K562 (cell line): Measurements from ENCODE around the gene FBXO33. TPM values are rescaled to one million over a fixed set of nuclear protein-coding genes. Genes with fewer than 3 reads are reported as not detected.

ENCODE experiments used
- CTCF ChIP-seq, 3 experiments: IDR thresholded peaks in 2 of 3; conservative IDR thresholded peaks in 1 of 3; 2 replicates each; pipeline ENCODE4 v1.5.1; 2011 to 2012; ENCODE audit warnings: low read length in 3 of 3, mild to moderate bottlenecking in 3 of 3, control low read depth in 2 of 3, improper control_type of control experiment in 1 of 3, inconsistent platforms in 1 of 3, low read depth in 1 of 3, mixed read lengths in 1 of 3, moderate library complexity in 1 of 3; ENCODE audit not compliant: insufficient read depth in 2 of 3
- GABPB2 ChIP-seq: fragments of 250-450 bp; sonication (Bioruptor Pico); conservative IDR thresholded peaks from 2 replicates; pipeline ENCODE4 v1.5.1; 2021; ENCODE audit warnings: mild to moderate bottlenecking
- HOXB6 ChIP-seq: fragments of 250-450 bp; sonication (Bioruptor Pico); IDR thresholded peaks from 2 replicates; pipeline ENCODE4 v1.5.1; 2022; ENCODE audit warnings: mild to moderate bottlenecking, borderline replicate concordance
- IFI16 ChIP-seq: fragments of 250-450 bp; sonication (Bioruptor Pico); IDR thresholded peaks from 2 replicates; pipeline ENCODE4 v2.1.2; 2022; ENCODE audit warnings: mild to moderate bottlenecking, inconsistent platforms
- NCOA6 ChIP-seq: fragments of 450-650 bp; IDR thresholded peaks from 2 replicates; pipeline ENCODE4 v1.6.1; 2017; ENCODE audit warnings: mild to moderate bottlenecking
- NFATC3 ChIP-seq: fragments of 450-650 bp; IDR thresholded peaks from 2 replicates; pipeline ENCODE4 v1.6.1; 2017; ENCODE audit warnings: mild to moderate bottlenecking
- NRF1 ChIP-seq, 2 experiments: fragments of 450-650 bp; IDR thresholded peaks in 1 of 2; conservative IDR thresholded peaks in 1 of 2; 2 replicates each; pipeline ENCODE4 v1.6.1; 2014; ENCODE audit warnings: mild to moderate bottlenecking in 2 of 2
- SAFB ChIP-seq: fragments of 200-400 bp; formaldehyde crosslinking; IDR thresholded peaks from 2 replicates; pipeline ENCODE4 v1.6.1; 2017; ENCODE audit warnings: low read depth, low read length, borderline replicate concordance
- TCF15 ChIP-seq: fragments of 250-450 bp; sonication (Bioruptor Pico); IDR thresholded peaks from 2 replicates; pipeline ENCODE4 v1.8.0; 2022; ENCODE audit warnings: moderate library complexity, mild to moderate bottlenecking, inconsistent platforms
- XRCC4 ChIP-seq: IDR thresholded peaks from one replicate; pipeline ENCODE4 v1.6.1; 2011; ENCODE audit not compliant: insufficient read depth, insufficient read length; ENCODE audit errors: extremely low read depth
- ZBTB34 ChIP-seq: fragments of 250-450 bp; sonication (Bioruptor Pico); IDR thresholded peaks from 2 replicates; pipeline ENCODE4 v1.8.0; 2021; ENCODE audit warnings: mild to moderate bottlenecking, moderate library complexity
- ZFP91 ChIP-seq: sonication (generic); formaldehyde crosslinking; IDR thresholded peaks from 2 replicates; pipeline ENCODE4 v1.8.0; 2022; ENCODE audit warnings: mild to moderate bottlenecking, missing genetic modification reagents
- ZKSCAN1 ChIP-seq: fragments of 150-350 bp; IDR thresholded peaks from 2 replicates; pipeline ENCODE4 v1.6.1; 2016; ENCODE audit warnings: low read depth, low read length
- ZNF263 ChIP-seq: sonication (generic); formaldehyde crosslinking; IDR thresholded peaks from 2 replicates; pipeline ENCODE4 v1.8.0; 2022; ENCODE audit warnings: mild to moderate bottlenecking, missing genetic modification reagents, borderline replicate concordance
- ZNF431 ChIP-seq: sonication (generic); formaldehyde crosslinking; IDR thresholded peaks from 2 replicates; pipeline ENCODE4 v1.8.0; 2022; ENCODE audit warnings: mild to moderate bottlenecking, missing genetic modification reagents
- polyA plus RNA-seq, 8 experiments: library from polyadenylated mRNA; depleted of rRNA in 4 of 8; stranded (reverse) in 5 of 8; unstranded in 3 of 8; fragments of >200 nt; fragmentation: Nextera tagmentation in 2 of 8; fragmentation: Illumina TruSeq in 1 of 8; extraction: Ambion mirVana in 2 of 8; extraction: Trizol in 1 of 8; gene quantifications; 2 replicates each; pipeline versions ENCODE4 v1.2.1 to v1.2.3, GENCODE V29; 2011 to 2014; ENCODE audit warnings: inconsistent platforms in 1 of 8, missing spikeins in 1 of 8
- total RNA-seq, 7 experiments: library from RNA; depleted of rRNA in 6 of 7; stranded (reverse); fragments of >200 nt in 6 of 7; fragmentation: Illumina TruSeq in 2 of 7; extraction: Trizol in 2 of 7; gene quantifications; 2 replicates each; pipeline versions ENCODE4 v1.2.1 to v1.2.3, GENCODE V29; 2011 to 2021; ENCODE audit warnings: low replicate concordance in 1 of 7

The FBXO33 gene
- total and polyA plus RNA-seq, 9 of the 15 experiments (the other 6 are each of a cell fraction or from before 2014, with no cell fraction given): 1.6 to 7.5 (median 5.0) TPM

GRCh38 chr14:39432619-39433451, 602 bp upstream of the FBXO33 start (continued):
- TF ChIP-seq NRF1 (conservative IDR thresholded peaks at IDR 0.05 in 1 of 2, IDR thresholded peaks at IDR 0.05 in 1 of 2) (peak; percentile 62 to 77), GABPB2 (CRISPR knock-in tag) (no peak), CTCF (IDR thresholded peaks at IDR 0.05 in 2 of 3, conservative IDR thresholded peaks at IDR 0.05 in 1 of 3; ENCODE audit: insufficient read depth in 2 of 3, low read depth in 1 of 3, low read length in 3 of 3) (peak; percentile 12 to 45 (median 24); a peak in 3 of 6 replicates), NCOA6 (no peak), SAFB (no peak), NFATC3 (no peak), XRCC4 (no peak), ZNF263 (CRISPR knock-in tag) (no peak), TCF15 (no peak), ZFP91 (CRISPR knock-in tag) (no peak), IFI16 (CRISPR knock-in tag) (no peak), ZBTB34 (no peak), HOXB6 (CRISPR knock-in tag) (no peak), ZKSCAN1 (no peak), ZNF431 (no peak)
